ENCODE measurements around the gene STXBP5L.

DNA sequence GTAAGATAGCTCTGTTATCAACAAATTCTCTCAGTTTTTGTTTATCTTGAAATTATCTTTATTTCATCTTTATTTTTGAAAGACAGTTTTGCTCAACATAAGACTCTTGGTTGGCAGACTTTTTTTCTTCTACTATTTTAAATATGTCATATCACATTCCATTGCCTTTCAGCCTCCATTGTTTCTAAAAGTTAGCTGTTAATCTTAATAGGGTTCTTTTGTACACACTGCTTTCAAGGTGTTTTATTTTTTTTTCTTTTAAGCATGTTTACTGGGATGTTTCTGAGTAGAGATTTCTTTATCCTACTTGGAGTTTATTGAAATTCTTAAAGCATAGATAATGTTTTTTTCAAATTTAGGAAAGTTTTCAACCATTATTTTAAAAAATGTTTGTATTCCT, 294.6 kb downstream of the STXBP5L start:
- TF ChIP-seq CTCF (IDR thresholded peaks at IDR 0.05; ENCODE audit: low read depth, low read length) (no peak), MAX (IDR thresholded peaks at IDR 0.05; ENCODE audit: low read depth, low read length) (no peak), POLR2A (IDR thresholded peaks at IDR 0.05; ENCODE audit: extremely low read depth, insufficient read length) (no peak), MYC (IDR thresholded peaks at IDR 0.05; ENCODE audit: low read depth, low read length) (no peak)

All from NB4 (cell line).